WTC11 (cell line): ENCODE measurements around the gene NTMT1. TPM values are rescaled to one million over a fixed set of nuclear protein-coding genes. Genes with fewer than 3 reads are reported as not detected.

ENCODE experiments used
- ATAC-seq: fragments of 200-7000 bp; cut with Tn5 transposase; 2 replicates; pipeline ENCODE4 v1.10.0; 2021; ENCODE audit warnings: mild to moderate bottlenecking, moderate library complexity
- CTCF ChIA-PET: fragments of 300-600 bp; sonication (Branson Sonifier 250); formaldehyde crosslinking; loops from one replicate; lab custom pipeline; 2021; ENCODE audit warnings: antibody characterized with exemption; lab: Charles Lee
- POLR2A ChIA-PET: fragments of 350-600 bp; sonication (Branson Sonifier 250); formaldehyde crosslinking; loops from one replicate; lab custom pipeline; 2021; ENCODE audit warnings: antibody characterized with exemption; lab: Charles Lee
- DNase-seq: peaks from one replicate; pipeline ENCODE4 v3.0.0; 2021; ENCODE audit warnings: low spot score
- H3K27ac Mint-ChIP-seq: 2 replicates; pipeline ENCODE4 v1.8.0; 2021; ENCODE audit warnings: mixed read lengths
- H3K27me3 Mint-ChIP-seq: 2 replicates; pipeline ENCODE4 v1.8.0; 2021; ENCODE audit warnings: low read depth, mild to moderate bottlenecking, moderate library complexity, mixed read lengths
- H3K36me3 Mint-ChIP-seq: 2 replicates; pipeline ENCODE4 v1.8.0; 2021; ENCODE audit warnings: mixed read lengths
- H3K4me1 Mint-ChIP-seq: 2 replicates; pipeline ENCODE4 v1.8.0; 2022; ENCODE audit warnings: mixed read lengths
- H3K4me3 Mint-ChIP-seq: 2 replicates; pipeline ENCODE4 v1.8.0; 2021; ENCODE audit warnings: mild to moderate bottlenecking, moderate library complexity, mixed read lengths
- H3K9me3 Mint-ChIP-seq: 2 replicates; pipeline ENCODE4 v1.8.0; 2021; ENCODE audit warnings: mixed read lengths
- CREB1 ChIP-seq: sonication (generic); formaldehyde crosslinking; IDR thresholded peaks from 2 replicates; pipeline ENCODE4 v1.8.0; 2023; ENCODE audit warnings: mild to moderate bottlenecking, missing genetic modification reagents
- ETV6 ChIP-seq: sonication (generic); formaldehyde crosslinking; IDR thresholded peaks from 2 replicates; pipeline ENCODE4 v1.8.1; 2022; ENCODE audit warnings: mild to moderate bottlenecking, missing genetic modification reagents
- FOXJ3 ChIP-seq: sonication (generic); formaldehyde crosslinking; IDR thresholded peaks from 2 replicates; pipeline ENCODE4 v1.9.0; 2021; ENCODE audit warnings: missing genetic modification reagents, mild to moderate bottlenecking, borderline replicate concordance
- HMGA2 ChIP-seq: fragments of 250-450 bp; sonication (Bioruptor Pico); IDR thresholded peaks from 2 replicates; pipeline ENCODE4 v1.4.0; 2021; ENCODE audit warnings: mild to moderate bottlenecking, moderate library complexity
- SMAD4 ChIP-seq: sonication (generic); formaldehyde crosslinking; IDR thresholded peaks from 2 replicates; pipeline ENCODE4 v1.8.0; 2022; ENCODE audit warnings: mild to moderate bottlenecking, missing genetic modification reagents
- ZNF317 ChIP-seq: sonication (generic); formaldehyde crosslinking; IDR thresholded peaks from 2 replicates; pipeline ENCODE4 v1.8.1; 2023; ENCODE audit warnings: low read depth, mild to moderate bottlenecking, moderate library complexity, missing genetic modification reagents, borderline replicate concordance
- ZNF396 ChIP-seq: fragments of 250-450 bp; sonication (Bioruptor Pico); IDR thresholded peaks from 2 replicates; pipeline ENCODE4 v1.8.0; 2021; ENCODE audit warnings: mild to moderate bottlenecking, moderate library complexity, borderline replicate concordance
- total RNA-seq: library from RNA; stranded (reverse); gene quantifications from 3 replicates; pipeline ENCODE4 v1.2.3, GENCODE V29; 2021
- TF ChIP-seq, protein P1 (sequence below): sonication (generic); formaldehyde crosslinking; IDR thresholded peaks from 2 replicates; pipeline ENCODE4 v1.8.1; 2022; ENCODE audit warnings: low read depth, missing genetic modification reagents, borderline replicate concordance
- TF ChIP-seq, protein P2 (sequence below): fragments of 250-450 bp; sonication (Bioruptor Pico); IDR thresholded peaks from 2 replicates; pipeline ENCODE4 v1.8.0; 2021; ENCODE audit warnings: mild to moderate bottlenecking
- TF ChIP-seq, protein P3 (sequence below): sonication (generic); formaldehyde crosslinking; IDR thresholded peaks from 2 replicates; pipeline ENCODE4 v1.8.0; 2022; ENCODE audit warnings: mild to moderate bottlenecking, missing genetic modification reagents
- TF ChIP-seq, protein P4 (sequence below): sonication (generic); formaldehyde crosslinking; IDR thresholded peaks from 2 replicates; pipeline ENCODE4 v1.8.0; 2023; ENCODE audit warnings: mild to moderate bottlenecking, missing genetic modification reagents
- TF ChIP-seq, protein P5 (sequence below): sonication (generic); formaldehyde crosslinking; conservative IDR thresholded peaks from 2 replicates; pipeline ENCODE4 v1.8.1; 2023; ENCODE audit warnings: mild to moderate bottlenecking, low read depth, missing genetic modification reagents, moderate library complexity
- TF ChIP-seq, protein P6 (sequence below): fragments of 250-450 bp; sonication (Bioruptor Pico); IDR thresholded peaks from 2 replicates; pipeline ENCODE4 v1.9.0; 2021; ENCODE audit warnings: moderate library complexity, mild to moderate bottlenecking, inconsistent platforms, borderline replicate concordance
- TF ChIP-seq, protein P7 (sequence below): sonication (generic); formaldehyde crosslinking; IDR thresholded peaks from 2 replicates; pipeline ENCODE4 v1.8.0; 2023; ENCODE audit warnings: missing genetic modification reagents, mild to moderate bottlenecking, borderline replicate concordance
- TF ChIP-seq, protein P8 (sequence below): sonication (generic); formaldehyde crosslinking; IDR thresholded peaks from 2 replicates; pipeline ENCODE4 v1.8.1; 2023; ENCODE audit warnings: mild to moderate bottlenecking, missing genetic modification reagents, moderate library complexity

NTMT1 gene
- total RNA-seq, 1 experiment from 2014 or later: 71.1 TPM

DNA sequence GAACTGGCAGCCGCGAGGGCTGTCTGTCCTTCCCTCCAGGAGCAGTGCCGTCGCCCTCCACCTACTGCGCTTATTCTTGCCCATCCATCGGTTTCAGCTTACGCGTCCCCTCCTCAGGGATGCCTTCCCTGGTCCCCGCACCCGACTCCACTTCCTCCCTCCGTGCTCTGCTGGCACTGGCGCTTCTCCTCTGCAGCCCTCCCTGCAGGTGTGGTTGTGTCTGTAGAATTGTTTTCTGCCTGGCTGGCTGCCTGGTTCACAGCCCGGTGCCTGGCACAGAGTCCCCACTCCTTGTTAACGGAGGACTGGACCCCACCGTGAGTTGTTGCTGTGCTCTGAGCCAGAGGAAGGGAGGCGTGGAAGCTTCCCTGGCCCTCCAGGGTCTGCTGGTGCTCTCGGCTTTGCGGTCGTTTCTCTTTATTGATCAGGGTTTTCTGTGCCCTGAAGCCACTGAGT lies 5.7 kb downstream of the NTMT1 start:
- TF ChIP-seq ETV6 (CRISPR knock-in tag) (no peak), SMAD4 (CRISPR knock-in tag) (no peak), ZNF396 (CRISPR knock-in tag) (no peak), FOXJ3 (CRISPR knock-in tag) (no peak), ZNF317 (CRISPR knock-in tag) (no peak), CREB1 (CRISPR knock-in tag) (no peak), HMGA2 (CRISPR knock-in tag) (no peak)
- TF ChIP-seq, protein P1, sequence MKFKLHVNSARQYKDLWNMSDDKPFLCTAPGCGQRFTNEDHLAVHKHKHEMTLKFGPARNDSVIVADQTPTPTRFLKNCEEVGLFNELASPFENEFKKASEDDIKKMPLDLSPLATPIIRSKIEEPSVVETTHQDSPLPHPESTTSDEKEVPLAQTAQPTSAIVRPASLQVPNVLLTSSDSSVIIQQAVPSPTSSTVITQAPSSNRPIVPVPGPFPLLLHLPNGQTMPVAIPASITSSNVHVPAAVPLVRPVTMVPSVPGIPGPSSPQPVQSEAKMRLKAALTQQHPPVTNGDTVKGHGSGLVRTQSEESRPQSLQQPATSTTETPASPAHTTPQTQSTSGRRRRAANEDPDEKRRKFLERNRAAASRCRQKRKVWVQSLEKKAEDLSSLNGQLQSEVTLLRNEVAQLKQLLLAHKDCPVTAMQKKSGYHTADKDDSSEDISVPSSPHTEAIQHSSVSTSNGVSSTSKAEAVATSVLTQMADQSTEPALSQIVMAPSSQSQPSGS (CRISPR knock-in tag): no peak
- TF ChIP-seq, protein P2, sequence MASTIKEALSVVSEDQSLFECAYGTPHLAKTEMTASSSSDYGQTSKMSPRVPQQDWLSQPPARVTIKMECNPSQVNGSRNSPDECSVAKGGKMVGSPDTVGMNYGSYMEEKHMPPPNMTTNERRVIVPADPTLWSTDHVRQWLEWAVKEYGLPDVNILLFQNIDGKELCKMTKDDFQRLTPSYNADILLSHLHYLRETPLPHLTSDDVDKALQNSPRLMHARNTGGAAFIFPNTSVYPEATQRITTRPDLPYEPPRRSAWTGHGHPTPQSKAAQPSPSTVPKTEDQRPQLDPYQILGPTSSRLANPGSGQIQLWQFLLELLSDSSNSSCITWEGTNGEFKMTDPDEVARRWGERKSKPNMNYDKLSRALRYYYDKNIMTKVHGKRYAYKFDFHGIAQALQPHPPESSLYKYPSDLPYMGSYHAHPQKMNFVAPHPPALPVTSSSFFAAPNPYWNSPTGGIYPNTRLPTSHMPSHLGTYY (CRISPR knock-in tag): no peak
- TF ChIP-seq, protein P3, sequence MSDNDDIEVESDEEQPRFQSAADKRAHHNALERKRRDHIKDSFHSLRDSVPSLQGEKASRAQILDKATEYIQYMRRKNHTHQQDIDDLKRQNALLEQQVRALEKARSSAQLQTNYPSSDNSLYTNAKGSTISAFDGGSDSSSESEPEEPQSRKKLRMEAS (CRISPR knock-in tag): no peak
- TF ChIP-seq, protein P4, sequence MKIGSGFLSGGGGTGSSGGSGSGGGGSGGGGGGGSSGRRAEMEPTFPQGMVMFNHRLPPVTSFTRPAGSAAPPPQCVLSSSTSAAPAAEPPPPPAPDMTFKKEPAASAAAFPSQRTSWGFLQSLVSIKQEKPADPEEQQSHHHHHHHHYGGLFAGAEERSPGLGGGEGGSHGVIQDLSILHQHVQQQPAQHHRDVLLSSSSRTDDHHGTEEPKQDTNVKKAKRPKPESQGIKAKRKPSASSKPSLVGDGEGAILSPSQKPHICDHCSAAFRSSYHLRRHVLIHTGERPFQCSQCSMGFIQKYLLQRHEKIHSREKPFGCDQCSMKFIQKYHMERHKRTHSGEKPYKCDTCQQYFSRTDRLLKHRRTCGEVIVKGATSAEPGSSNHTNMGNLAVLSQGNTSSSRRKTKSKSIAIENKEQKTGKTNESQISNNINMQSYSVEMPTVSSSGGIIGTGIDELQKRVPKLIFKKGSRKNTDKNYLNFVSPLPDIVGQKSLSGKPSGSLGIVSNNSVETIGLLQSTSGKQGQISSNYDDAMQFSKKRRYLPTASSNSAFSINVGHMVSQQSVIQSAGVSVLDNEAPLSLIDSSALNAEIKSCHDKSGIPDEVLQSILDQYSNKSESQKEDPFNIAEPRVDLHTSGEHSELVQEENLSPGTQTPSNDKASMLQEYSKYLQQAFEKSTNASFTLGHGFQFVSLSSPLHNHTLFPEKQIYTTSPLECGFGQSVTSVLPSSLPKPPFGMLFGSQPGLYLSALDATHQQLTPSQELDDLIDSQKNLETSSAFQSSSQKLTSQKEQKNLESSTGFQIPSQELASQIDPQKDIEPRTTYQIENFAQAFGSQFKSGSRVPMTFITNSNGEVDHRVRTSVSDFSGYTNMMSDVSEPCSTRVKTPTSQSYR (CRISPR knock-in tag): no peak
- TF ChIP-seq, protein P5, sequence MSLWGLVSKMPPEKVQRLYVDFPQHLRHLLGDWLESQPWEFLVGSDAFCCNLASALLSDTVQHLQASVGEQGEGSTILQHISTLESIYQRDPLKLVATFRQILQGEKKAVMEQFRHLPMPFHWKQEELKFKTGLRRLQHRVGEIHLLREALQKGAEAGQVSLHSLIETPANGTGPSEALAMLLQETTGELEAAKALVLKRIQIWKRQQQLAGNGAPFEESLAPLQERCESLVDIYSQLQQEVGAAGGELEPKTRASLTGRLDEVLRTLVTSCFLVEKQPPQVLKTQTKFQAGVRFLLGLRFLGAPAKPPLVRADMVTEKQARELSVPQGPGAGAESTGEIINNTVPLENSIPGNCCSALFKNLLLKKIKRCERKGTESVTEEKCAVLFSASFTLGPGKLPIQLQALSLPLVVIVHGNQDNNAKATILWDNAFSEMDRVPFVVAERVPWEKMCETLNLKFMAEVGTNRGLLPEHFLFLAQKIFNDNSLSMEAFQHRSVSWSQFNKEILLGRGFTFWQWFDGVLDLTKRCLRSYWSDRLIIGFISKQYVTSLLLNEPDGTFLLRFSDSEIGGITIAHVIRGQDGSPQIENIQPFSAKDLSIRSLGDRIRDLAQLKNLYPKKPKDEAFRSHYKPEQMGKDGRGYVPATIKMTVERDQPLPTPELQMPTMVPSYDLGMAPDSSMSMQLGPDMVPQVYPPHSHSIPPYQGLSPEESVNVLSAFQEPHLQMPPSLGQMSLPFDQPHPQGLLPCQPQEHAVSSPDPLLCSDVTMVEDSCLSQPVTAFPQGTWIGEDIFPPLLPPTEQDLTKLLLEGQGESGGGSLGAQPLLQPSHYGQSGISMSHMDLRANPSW (CRISPR knock-in tag): no peak
- TF ChIP-seq, protein P6, sequence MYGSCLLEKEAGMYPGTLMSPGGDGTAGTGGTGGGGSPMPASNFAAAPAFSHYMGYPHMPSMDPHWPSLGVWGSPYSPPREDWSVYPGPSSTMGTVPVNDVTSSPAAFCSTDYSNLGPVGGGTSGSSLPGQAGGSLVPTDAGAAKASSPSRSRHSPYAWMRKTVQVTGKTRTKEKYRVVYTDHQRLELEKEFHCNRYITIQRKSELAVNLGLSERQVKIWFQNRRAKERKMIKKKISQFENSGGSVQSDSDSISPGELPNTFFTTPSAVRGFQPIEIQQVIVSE (CRISPR knock-in tag): no peak
- TF ChIP-seq, protein P7, sequence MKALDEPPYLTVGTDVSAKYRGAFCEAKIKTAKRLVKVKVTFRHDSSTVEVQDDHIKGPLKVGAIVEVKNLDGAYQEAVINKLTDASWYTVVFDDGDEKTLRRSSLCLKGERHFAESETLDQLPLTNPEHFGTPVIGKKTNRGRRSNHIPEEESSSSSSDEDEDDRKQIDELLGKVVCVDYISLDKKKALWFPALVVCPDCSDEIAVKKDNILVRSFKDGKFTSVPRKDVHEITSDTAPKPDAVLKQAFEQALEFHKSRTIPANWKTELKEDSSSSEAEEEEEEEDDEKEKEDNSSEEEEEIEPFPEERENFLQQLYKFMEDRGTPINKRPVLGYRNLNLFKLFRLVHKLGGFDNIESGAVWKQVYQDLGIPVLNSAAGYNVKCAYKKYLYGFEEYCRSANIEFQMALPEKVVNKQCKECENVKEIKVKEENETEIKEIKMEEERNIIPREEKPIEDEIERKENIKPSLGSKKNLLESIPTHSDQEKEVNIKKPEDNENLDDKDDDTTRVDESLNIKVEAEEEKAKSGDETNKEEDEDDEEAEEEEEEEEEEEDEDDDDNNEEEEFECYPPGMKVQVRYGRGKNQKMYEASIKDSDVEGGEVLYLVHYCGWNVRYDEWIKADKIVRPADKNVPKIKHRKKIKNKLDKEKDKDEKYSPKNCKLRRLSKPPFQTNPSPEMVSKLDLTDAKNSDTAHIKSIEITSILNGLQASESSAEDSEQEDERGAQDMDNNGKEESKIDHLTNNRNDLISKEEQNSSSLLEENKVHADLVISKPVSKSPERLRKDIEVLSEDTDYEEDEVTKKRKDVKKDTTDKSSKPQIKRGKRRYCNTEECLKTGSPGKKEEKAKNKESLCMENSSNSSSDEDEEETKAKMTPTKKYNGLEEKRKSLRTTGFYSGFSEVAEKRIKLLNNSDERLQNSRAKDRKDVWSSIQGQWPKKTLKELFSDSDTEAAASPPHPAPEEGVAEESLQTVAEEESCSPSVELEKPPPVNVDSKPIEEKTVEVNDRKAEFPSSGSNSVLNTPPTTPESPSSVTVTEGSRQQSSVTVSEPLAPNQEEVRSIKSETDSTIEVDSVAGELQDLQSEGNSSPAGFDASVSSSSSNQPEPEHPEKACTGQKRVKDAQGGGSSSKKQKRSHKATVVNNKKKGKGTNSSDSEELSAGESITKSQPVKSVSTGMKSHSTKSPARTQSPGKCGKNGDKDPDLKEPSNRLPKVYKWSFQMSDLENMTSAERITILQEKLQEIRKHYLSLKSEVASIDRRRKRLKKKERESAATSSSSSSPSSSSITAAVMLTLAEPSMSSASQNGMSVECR (CRISPR knock-in tag): no peak
- TF ChIP-seq, protein P8, sequence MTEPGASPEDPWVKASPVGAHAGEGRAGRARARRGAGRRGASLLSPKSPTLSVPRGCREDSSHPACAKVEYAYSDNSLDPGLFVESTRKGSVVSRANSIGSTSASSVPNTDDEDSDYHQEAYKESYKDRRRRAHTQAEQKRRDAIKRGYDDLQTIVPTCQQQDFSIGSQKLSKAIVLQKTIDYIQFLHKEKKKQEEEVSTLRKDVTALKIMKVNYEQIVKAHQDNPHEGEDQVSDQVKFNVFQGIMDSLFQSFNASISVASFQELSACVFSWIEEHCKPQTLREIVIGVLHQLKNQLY (CRISPR knock-in tag): no peak
- peaks cover 37% of the 10 kb centered on the region for H3K4me1 Mint-ChIP-seq
- CTCF ChIA-PET: interaction anchor here (1.0 kb wide), 1 partner anchor 459 kb away, joined by 3 read pairs; no protein-coding TSS in a partner anchor
- H3K4me3 Mint-ChIP-seq: no peak overlapping the region
- peaks cover 32% of the 10 kb centered on the region for H3K36me3 Mint-ChIP-seq
- peak overlapping the region; percentile 68; the same call in 1 of the 2 replicates for H3K27ac Mint-ChIP-seq
- no peak for DNase-seq
- no peaks in the 10 kb centered on the region for H3K27me3 Mint-ChIP-seq
- POLR2A ChIA-PET: no interaction called here
- H3K9me3 Mint-ChIP-seq: no peaks in the 10 kb centered on the region
- ATAC-seq: no peak
